OCI-M2 (cell line): ENCODE data around the gene DCAF17.

Experiments
- DNase-seq: peaks from one replicate; lab custom pipeline; 2025; ENCODE audit not compliant: unreplicated experiment; lab: John Stamatoyannopoulos, UW

Gene DCAF17, protein sequence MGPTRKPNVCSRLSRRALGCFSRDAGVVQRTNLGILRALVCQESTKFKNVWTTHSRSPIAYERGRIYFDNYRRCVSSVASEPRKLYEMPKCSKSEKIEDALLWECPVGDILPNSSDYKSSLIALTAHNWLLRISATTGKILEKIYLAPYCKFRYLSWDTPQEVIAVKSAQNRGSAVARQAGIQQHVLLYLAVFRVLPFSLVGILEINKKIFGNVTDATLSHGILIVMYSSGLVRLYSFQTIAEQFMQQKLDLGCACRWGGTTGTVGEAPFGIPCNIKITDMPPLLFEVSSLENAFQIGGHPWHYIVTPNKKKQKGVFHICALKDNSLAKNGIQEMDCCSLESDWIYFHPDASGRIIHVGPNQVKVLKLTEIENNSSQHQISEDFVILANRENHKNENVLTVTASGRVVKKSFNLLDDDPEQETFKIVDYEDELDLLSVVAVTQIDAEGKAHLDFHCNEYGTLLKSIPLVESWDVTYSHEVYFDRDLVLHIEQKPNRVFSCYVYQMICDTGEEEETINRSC

DNA sequence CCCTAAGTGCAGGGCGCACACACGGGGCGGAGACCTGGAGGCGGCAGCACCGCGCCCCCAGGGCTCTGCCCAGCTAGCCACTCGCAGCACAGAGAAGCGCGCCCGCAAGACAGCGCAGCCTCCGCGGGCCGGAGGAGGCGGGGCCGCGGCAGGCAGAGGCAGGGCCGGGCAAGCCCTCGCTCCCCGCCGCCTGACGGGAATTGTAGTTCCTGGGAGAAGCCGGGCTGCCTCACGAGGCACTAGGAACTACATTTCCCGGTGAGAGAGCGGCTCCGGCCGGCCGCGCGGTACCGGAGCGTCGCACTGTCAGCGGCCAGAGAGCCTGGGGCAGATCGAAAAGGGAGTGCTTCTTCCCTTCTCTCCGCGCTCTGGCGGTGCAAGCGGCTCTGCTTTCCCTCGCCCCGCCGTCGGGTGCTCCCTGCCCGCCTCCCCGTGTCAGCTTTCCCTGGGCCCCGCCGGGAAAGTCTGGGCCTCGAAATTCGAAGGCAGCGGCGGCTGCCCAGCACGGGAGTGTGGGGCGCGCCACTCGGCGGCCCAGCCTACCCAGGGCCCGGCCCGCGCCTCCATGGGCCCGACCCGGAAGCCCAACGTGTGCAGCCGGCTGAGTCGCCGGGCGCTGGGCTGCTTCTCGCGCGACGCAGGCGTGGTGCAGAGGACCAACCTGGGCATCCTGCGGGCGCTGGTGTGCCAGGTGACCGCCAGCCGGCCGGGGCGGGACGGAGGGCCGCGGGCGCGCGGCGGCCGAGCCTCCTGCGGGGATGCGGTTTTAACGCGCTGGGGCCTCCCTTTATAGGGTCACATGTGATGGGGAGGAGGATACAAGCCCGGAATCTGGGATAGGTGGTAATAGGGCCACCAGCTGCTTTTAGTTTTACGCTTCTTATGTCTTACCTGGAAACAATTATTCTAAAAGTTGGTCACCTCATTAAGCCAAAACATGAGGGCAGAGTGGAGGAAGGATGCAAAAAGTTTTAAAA, at the start of gene DCAF17:
TSS of gene DCAF17 (plus strand) at position 214 of the 977 bp plus-strand sequence. CDS start at position 566, 352 bp downstream.
- DNase-seq = peak; percentile 76

DNA sequence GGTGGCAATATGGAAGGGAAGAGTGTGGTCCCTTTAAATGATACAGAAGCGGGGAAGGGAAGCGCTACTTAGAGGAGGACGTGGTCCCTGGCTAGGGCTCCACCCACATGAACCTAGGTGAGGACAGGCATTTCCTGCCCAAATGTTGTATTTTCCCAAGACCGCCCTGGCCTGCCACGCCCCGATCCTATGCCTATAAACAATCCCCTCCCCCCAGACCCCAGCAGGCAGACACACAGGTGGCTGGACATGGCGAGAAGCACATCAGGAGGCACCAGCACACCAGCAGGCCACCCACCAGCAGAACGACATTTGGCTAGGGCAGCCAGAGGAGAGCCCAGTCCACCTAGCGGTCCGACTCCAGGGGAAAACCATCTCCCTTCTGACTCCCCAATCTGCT, 47.4 kb upstream of the DCAF17 start:
- no peak for DNase-seq

DNA sequence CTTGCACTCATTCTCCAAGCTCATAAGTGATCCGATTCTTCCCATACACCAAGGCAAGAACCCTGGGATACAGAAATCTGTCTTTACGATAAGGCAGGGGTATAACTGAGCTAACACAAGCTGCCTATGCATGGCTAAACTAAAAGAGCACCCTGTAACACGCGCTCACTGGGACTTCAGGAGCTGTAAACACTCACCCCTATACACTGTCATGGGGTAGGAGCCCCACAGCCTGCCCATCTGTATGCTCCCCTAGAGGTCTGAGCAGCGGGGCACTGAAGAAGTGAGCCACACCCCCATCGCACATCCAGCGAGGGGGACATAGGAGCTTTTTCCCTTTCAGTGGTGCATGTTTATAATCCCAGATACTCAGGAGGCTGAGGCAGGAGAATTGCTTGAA, 47.0 kb upstream of the DCAF17 start:
- DNase-seq = no peak

DNA sequence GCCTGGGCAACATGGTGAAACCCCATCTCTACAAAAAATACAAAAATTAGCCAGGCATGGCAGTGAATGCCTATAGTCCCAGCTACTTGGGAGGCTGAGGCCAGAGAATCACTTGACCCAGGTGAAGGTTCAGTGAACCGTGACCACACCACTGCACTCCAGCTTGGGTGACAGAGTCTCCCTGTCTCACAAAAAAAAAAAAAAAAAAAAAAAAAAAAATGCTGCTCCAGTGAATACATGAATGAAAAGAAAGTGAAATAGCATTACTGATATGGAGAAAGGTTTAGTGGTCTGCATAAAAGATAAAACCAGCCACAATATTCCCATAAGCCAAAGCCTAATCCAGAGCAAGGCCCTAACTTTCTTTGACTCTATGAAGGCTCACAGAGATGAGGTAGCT, 44.7 kb upstream of the DCAF17 start:
- DNase-seq = no peak

DNA sequence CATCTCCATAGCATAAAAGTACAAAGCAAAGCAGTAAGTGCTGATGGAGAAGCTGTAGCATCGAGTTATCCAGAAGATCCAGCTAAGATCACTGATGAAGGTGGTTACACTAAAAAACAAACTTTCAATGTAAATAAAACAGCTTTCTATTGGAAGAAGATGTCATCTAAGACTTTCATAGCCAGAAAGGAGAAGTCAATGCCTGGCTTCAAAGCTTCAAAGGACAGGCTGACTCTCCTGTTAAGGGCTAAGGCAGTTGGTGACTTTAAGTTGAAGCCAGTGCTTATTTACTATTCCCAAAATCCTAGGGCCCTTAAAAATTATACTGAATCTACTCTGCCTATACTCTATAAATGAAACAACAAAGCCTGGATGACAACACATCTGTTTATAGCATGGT, 44.2 kb upstream of the DCAF17 start:
- DNase-seq = no peak

DNA sequence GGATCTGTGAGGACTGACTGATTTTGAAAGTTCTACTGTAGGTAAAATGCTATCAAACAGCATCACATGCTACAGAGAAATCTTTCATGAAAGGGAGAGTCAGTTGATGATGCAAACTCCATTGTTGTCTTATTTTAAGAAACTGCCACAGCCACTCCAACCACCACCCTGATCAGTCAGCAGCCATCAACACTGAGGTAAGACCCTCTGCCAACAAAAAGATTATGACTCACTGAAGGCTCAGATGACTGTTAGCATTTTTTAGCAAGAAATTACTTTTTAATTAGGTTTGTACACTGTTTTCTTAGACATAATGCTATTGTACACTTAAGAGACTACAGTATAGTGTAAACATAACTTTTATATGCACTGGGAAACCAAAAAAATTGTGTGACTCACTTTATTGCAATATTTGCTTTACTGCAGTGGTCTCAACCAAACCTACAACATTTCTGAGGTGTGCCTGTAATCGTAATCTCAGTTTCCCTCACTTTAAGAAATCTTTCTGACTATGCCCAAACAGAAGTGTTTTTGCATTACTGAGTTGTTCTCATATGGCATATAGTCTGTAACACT, 43.0 kb upstream of the DCAF17 start:
- DNase-seq = no peak

DNA sequence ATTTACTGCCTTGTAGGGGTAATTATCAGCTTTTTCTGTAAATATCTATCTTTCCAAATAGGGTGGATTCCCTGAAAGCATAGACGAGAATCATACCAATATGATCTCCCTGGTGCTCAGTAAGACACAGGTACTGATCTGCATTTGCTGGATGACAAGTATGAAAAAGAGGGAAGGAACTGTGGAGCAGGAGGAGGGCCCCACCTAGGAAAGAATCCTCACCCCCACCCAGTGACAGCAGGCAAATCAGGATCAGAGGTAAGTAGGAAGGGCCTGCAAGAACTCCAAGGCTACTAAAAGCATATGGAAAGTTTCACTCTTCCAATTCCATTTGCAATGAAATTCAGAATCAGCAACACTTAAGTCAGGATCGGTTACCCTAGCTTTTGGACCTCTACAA, 42.5 kb upstream of the DCAF17 start:
- DNase-seq = no peak

DNA sequence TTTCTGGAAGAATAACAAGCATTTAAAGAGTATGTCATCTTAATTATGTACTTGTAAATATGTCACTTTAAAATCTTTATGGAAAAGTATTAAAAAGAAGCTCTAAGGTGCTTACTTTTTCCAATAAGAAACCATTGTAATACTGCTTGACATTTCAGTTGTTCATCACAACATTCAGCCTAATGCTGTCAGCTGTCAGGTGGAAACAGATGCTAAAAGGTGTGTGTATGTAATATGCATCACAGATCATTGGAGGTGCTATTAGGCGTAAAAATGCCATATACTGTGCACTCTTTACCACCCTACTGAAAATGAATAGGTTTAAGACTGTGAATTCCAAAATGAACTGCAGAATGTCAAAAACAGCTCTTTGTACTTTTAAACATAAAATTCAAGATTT, 40.5 kb upstream of the DCAF17 start:
- DNase-seq = no peak

DNA sequence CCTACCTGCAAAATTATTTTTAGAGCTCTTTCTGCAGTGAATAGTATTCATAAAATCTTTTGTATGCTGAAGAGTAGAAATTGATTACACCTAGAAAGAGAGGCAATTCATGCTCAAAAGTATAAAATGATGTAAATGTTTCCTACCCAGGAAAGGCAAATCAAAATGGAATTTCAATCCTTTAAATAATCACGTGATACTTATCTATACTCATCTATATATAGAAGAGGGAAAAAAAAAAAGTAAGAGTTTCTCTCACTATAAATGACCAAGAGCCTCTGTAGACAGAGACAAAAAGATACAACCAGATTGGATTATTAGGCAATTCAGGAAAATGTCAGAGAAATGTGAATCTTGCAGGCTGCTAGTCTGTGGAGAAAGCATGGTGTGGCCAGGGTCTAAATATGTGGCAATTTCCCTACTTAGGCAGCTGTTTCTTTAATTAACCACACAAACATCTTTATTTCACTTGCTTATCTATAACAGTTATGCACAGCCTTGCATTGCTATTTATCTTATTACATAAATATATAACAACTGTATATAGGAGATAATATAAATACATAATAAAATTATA, 39.8 kb upstream of the DCAF17 start:
- no peak for DNase-seq

DNA sequence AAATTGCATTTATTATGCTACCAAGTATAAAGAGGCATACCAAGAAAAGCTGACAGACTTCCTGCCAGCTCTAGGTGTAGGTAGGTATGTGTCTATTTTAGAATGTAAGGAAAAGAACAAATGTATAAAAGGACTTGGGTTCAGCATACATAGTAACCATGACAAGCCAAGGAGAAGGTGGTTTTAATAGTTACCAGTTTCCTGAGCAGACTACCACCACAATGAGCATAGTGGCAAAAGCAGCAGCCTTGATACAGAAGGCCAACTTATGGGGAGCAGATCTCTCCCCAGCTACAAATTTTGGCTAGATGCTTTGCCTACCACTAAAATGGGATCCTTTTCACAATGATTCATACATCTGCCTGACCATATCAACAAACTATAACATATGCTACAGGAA, 34.7 kb upstream of the DCAF17 start:
- DNase-seq = no peak

DNA sequence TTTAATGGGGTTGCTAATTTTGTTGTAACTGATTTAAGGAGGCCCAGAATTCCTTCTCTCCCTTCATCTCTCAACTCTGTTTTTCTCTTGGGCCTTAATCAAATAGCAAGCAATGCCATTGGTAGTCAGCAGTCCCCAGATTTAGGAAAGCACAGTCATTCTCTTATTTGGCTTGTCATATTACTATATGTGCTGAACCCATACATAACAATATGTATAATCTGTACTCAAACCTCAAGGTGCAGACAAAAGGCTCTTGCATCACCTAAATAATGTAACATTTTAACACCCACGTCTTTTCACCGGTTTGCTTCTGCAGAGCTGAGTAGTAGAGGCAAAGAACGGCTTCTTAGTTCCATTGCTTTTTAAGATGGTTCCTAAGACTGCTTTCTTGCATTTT, 33.6 kb upstream of the DCAF17 start:
- DNase-seq = no peak

DNA sequence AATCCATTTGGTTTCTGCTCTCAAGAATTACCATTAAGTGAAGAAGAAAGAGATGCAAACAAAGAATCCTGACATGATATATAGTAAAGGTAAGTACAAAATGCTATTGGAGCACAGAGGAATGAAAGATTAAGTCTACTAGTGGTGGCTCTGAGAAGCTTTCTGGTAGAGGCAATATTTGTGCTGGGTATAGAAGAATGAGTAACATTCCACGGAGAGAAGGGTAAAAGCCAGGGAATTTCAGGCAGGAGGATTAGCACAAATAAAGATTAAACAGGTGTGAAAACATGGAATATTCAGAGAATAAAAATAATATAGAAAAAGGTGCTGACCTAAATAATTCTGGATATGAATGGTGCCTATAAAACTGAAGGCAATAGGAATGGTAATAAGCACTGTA, 32.1 kb upstream of the DCAF17 start:
- DNase-seq = no peak

DNA sequence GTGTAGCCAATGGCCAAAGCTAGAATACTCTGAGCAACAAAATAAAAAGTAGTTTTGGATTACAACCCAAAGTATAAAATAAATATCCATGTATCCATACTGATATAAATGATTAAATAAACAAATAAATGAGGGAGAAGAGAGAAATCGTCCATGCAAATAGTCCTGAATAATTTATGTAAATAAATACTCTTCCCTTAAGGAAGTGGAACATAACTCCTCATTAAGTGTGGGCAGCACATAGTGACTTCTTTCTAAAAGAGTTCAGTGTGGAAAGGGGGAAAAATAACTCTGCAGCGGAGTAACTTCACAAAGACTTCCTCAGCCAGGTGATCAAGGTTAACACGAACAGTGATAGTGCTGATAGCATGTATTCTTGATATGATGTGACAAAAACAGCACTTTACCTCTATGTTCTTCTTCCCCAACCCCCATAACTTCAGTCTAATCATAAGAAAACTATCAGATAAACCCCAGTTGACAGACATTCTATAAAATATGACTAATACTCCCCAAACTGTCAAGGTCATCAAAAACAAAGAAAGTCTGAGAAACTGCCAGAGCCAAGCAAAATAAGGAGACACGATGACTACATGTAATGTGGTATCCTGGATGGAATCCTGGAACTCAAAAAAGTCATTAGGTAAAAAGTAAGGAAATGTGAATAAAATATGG, 31.0 kb upstream of the DCAF17 start:
- no peak for DNase-seq

DNA sequence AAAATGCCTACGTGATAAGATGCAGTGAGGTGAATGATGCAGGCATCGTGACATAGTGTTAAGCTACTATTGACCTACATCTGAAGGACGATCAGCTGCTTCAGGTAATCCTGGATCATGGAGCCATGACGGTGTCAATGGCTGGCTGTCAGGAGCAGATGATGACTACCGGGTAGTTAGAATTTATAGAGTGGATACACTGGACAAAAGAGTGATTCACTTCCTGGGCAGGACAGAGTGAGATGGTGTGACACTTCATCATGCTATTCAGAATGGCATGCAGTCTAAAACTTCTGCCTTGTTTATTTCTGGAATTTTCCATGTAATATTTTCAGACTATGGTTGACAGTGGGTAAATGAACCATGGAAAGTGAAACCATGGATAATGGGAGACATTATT, 29.8 kb upstream of the DCAF17 start:
- no peak for DNase-seq

DNA sequence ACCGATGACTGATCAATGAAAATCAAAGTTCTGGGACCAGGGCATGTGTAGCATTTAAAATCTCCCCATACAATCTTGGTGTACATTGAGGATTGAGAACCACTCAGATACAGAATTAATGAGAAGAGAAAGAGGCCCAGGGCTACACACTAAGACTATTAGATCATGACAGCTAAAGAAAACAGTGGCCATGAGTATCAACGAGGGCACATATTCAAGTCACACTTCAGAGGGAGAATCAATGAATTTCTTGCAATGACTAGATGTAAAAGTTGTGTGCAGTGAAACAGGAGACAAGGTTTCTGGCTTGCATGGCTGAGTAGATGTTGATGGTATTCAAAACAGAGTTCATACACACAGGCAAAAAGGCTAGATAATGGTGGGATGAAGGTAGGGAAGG, 29.3 kb upstream of the DCAF17 start:
- DNase-seq = no peak

DNA sequence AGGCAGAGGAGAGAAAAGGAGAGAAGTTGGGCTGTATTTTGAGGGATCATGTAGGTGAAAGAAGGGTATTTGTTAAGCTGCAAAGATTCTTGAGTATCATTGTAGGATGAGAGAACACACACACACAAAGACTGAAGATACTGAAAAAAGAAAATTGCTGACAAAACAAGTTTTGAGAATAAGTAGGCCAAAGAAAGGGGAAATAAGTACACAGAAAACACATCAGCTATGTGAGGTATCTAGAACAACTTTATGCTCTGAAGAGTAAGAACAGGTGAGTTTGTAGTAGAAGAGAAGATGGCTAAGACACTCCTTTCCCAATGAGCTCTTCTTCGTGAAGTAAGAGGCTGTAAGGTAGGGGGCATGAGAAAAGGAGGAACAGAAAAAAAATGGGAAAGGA, 28.5 kb upstream of the DCAF17 start:
- no peak for DNase-seq

DNA sequence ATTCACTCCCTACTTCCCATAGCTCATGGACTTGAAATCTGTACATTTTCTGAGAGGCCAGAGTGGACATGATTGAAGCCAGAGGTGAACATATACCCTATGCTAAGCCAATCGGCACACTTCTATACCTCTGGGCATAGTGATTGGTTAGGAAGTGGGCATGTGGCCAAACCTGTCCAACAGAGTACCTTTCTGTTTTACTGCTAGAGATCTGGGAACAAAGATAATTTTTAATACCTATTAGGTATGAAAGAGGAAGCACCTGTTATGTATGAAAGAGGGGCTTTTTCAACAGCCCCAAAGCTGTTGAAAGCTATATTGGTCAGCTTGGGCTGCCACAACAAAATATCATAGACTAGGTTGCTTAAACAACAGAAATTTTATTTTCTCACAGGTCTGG, 28.0 kb upstream of the DCAF17 start:
- no peak for DNase-seq

DNA sequence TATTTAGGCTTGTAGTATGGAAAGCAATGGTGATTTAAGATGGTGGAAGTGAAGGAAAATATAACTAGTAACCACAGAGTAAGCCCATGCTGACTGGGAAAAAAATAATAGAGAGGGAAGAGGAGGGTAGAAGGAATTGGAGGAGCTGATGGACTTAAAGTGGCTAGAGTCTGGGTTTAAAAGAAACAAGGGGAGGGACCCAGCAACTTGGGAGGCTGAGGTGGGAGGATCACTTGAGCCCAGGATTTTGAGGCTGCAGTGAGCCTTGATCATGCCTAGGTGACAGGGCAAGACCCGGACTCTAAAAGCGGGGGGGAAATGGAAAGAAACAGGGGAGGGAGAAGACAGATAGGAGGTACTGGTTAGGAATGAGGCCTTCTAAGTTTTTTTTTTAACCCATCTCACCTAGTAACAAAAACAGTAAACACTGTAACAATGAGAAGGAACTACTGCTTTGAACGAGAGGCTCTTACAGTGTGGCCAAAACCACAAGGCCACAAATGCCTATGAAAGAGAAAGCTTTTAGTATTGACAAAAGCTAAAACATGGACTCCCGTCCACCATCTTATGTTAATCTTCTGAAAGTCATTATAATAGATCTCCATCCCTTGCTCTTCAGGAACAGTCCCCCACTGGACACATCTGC, 26.9 kb upstream of the DCAF17 start:
- DNase-seq = no peak

DNA sequence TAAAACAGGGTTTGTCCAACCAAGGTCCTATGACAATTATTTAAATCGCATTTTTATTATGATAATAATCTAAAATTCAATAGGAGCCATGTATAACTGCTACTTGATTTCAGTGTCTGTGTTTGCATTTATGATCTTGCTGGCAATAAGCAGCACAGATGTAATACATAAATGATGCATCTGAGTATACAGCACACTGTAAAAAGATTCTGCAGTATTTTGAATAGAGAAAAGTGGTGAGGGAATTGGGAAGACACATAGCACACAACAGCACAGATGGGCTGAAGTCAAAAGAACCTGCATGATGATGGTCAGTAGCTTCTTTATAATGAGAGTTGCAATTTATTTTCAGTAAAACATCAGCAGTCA, 26.4 kb upstream of the DCAF17 start:
- DNase-seq = no peak

DNA sequence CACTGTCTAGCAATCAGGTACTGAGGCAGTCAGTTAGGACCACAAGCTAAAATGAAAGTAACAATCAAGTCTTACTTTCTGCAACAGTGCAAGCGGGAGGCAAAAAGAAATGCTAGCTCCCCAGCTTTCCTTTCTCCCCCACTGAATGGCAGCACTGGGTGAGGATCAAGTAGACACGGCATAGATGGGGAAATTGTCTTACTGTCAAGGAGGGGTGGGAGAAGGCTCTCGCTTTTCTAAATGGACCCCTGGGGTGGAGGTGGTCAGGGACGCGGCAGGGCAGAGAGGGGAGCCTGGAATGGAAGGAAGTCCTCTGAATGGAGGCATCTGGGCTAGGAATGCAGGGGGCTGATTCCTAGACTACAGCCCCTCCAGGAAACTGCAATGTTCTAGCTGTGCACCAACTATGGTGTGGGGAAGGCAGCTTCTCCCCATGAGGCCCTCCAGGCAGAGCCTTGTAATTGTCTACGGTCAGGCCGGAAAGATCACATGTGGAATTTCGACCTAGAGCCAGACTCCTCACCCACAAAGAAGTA, 24.5 kb upstream of the DCAF17 start:
- DNase-seq = no peak
